NCI-H1694 (cell line): ENCODE data around the gene ASB14.
"Not testable (repeated sequence)": the region's sequence is repeated elsewhere in the genome, so short reads cannot be mapped to it uniquely, and the experiment has no call there.

Experiments used
- DNase-seq: peaks from one replicate; lab custom pipeline; 2025; lab: John Stamatoyannopoulos, UW

ASB14 gene

GRCh38 chr3:57292159-57292896, at the start of gene ASB14:
Gene ASB14 (minus strand): TSS chr3:57292685. CDS start chr3:57292033, 652 bp downstream.
- DNase-seq, result no peak

- not testable (repeated sequence) for DNase-seq
These were observed 46.7 kb upstream of the ASB14 start for GRCh38 chr3:57339071-57339642.

GRCh38 chr3:57338272-57339070, 46.0 kb upstream of the ASB14 start:
- not testable (repeated sequence) for DNase-seq

- no peak for DNase-seq
These were observed 42.9 kb upstream of the ASB14 start for GRCh38 chr3:57335283-57335938.

- no peak for DNase-seq
These were observed 38.7 kb upstream of the ASB14 start for GRCh38 chr3:57331078-57331610.

- DNase-seq, result not testable (repeated sequence)
These were observed 34.0 kb upstream of the ASB14 start for GRCh38 chr3:57326498-57326897.

GRCh38 chr3:57314204-57314603, 21.7 kb upstream of the ASB14 start:
- DNase-seq, result no peak

- DNase-seq, result no peak
These were observed 17.4 kb upstream of the ASB14 start for GRCh38 chr3:57309769-57310360.

- not testable (repeated sequence) for DNase-seq
These were observed 11.0 kb upstream of the ASB14 start for GRCh38 chr3:57303520-57303919.

GRCh38 chr3:57298041-57298440, 5.6 kb upstream of the ASB14 start:
- no peak for DNase-seq

- DNase-seq, result no peak
These were observed 527 bp upstream of the ASB14 start for GRCh38 chr3:57292897-57293526.

GRCh38 chr3:57288403-57288802, 4.1 kb downstream of the ASB14 start:
- DNase-seq, result no peak

GRCh38 chr3:57287205-57287604, 5.3 kb downstream of the ASB14 start:
- no peak for DNase-seq

- no peak for DNase-seq
These were observed 9.2 kb downstream of the ASB14 start for GRCh38 chr3:57283334-57283733.

- DNase-seq, result no peak
These were observed 10.8 kb downstream of the ASB14 start for GRCh38 chr3:57281715-57282114.

GRCh38 chr3:57279685-57280084, 12.8 kb downstream of the ASB14 start:
- DNase-seq, result no peak

- DNase-seq, result no peak
These were observed 14.2 kb downstream of the ASB14 start for GRCh38 chr3:57278237-57278636.

- no peak for DNase-seq
These were observed 17.1 kb downstream of the ASB14 start for GRCh38 chr3:57275393-57275792.

- DNase-seq, result no peak
These were observed 17.6 kb downstream of the ASB14 start for GRCh38 chr3:57274845-57275244.

- no peak for DNase-seq
These were observed 24.1 kb downstream of the ASB14 start for GRCh38 chr3:57268416-57268815.

GRCh38 chr3:57261929-57262328, 30.6 kb downstream of the ASB14 start:
- DNase-seq, result no peak
